Measurements from ENCODE around the gene MTMR4. TPM values are rescaled to one million over a fixed set of nuclear protein-coding genes. Genes with fewer than 3 reads are reported as not detected.

Gene MTMR4
- polyA plus RNA-seq, 1 of the 3 experiments (the other 2 are of a cell fraction): 23.3 TPM

GRCh38 chr17:58492238-58493121 lies 22.0 kb downstream of the MTMR4 start:
- peaks cover 66 to 90% of the 10 kb centered on the region in 2 experiments for H3K36me3 ChIP-seq (replicated peaks in 1 of 2; ENCODE audit: control insufficient read depth in 1 of 2, insufficient read depth in 2 of 2, low read length in 1 of 2)
- H3K9me3 ChIP-seq: no peaks in the 10 kb centered on the region
- no peaks in the 10 kb centered on the region for H4K20me1 ChIP-seq (ENCODE audit: insufficient read depth)
- no peaks in the 10 kb centered on the region for H3K9me2 ChIP-seq
- DNase-seq: no peak
- POLR2A ChIA-PET: no interaction called here
- no peaks in the 10 kb centered on the region for H3F3A ChIP-seq (replicated peaks; ENCODE audit: insufficient read depth)
- no peak overlapping the region for H3K4me3 ChIP-seq (ENCODE audit: low read depth in 2 of 2, low read length in 1 of 2)
- no peaks in the 10 kb centered on the region for H3K4me1 ChIP-seq (ENCODE audit: control insufficient read depth in 1 of 2, insufficient read depth in 2 of 2, low read depth in 1 of 2, low read length in 1 of 2)
- WGBS (ENCODE audit: low lambda C conversion rate): 96% methylated on average over 11 of the region's 11 CpGs
- H3K4me2 ChIP-seq: no peak overlapping the region
- no peak overlapping the region for H3K27ac ChIP-seq (ENCODE audit: low read depth in 2 of 2, low read length in 1 of 2)
- H3K27me3 ChIP-seq (ENCODE audit: insufficient read depth): no peaks in the 10 kb centered on the region
- CTCF ChIA-PET: no interaction called here
- TF ChIP-seq CTCF (IDR thresholded peaks at IDR 0.05): no peak
- TF ChIP-seq GABPA (IDR thresholded peaks at IDR 0.05; ENCODE audit: low read depth): no peak
- no peak for TF ChIP-seq MEF2A (IDR thresholded peaks at IDR 0.05; ENCODE audit: borderline replicate concordance, low read depth)
- TF ChIP-seq TEAD4 (IDR thresholded peaks at IDR 0.05; ENCODE audit: borderline replicate concordance, insufficient read depth): no peak
- no peak for TF ChIP-seq FOSL2 (IDR thresholded peaks at IDR 0.05; ENCODE audit: borderline replicate concordance, low read depth)
- no peak for TF ChIP-seq USF1 (IDR thresholded peaks at IDR 0.05; ENCODE audit: borderline replicate concordance, low read depth)
- TF ChIP-seq NFIC (IDR thresholded peaks at IDR 0.05; ENCODE audit: borderline replicate concordance): no peak
- no peak overlapping the region for H2AFZ ChIP-seq (ENCODE audit: low read depth)
- no peaks in the 10 kb centered on the region for H3K79me2 ChIP-seq (ENCODE audit: insufficient read depth)
- H3K9ac ChIP-seq: no peak overlapping the region

DNA sequence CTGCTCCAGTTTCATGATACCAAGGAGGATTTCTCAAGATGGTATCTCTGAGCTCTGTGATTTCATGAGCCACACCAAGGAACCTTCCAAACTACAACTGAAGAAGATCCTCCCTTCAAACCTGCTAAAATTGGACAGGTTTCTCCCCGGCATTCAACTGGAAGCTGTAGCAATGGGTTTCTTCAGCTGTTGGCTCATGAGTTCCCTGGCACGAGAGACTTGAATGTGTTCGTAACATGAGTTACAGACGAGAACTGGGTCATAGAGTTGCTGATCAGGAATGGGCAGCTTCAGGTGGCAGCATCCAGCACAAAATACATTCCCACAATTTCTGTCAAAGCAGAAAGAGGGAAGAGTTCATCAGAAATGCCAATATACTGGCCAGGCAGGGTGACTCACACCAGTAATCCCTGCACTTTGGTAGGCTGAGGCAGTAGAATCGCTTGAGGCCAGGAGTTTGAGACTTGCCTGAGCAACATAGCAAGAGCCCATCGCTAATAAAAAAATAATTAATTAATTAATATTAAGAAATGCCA lies 22.9 kb downstream of the MTMR4 start:
- WGBS (ENCODE audit: low lambda C conversion rate): 96% methylated on average over 6 of the region's 6 CpGs
- no peaks in the 10 kb centered on the region for H3K9me2 ChIP-seq

More for the DNA sequence above, 22.9 kb downstream of the MTMR4 start:
- Histone ChIP-seq H2AFZ (ENCODE audit: low read depth) (no peak overlapping the region), H3K4me2 (no peak overlapping the region), H3K9ac (no peak overlapping the region), H3F3A (replicated peaks; ENCODE audit: insufficient read depth) (no peaks in the 10 kb centered on the region), H4K20me1 (ENCODE audit: insufficient read depth) (no peaks in the 10 kb centered on the region), H3K27ac (ENCODE audit: low read depth in 2 of 2, low read length in 1 of 2) (no peak overlapping the region), H3K79me2 (ENCODE audit: insufficient read depth) (no peaks in the 10 kb centered on the region), H3K27me3 (ENCODE audit: insufficient read depth) (no peaks in the 10 kb centered on the region), H3K9me3 (no peaks in the 10 kb centered on the region), H3K4me1 (ENCODE audit: control insufficient read depth in 1 of 2, insufficient read depth in 2 of 2, low read depth in 1 of 2, low read length in 1 of 2) (no peaks in the 10 kb centered on the region), H3K36me3 (replicated peaks in 1 of 2; ENCODE audit: control insufficient read depth in 1 of 2, insufficient read depth in 2 of 2, low read length in 1 of 2) (peaks cover 60 to 83% of the 10 kb centered on the region in 2 experiments), H3K4me3 (ENCODE audit: low read depth in 2 of 2, low read length in 1 of 2) (no peak overlapping the region)
- CTCF ChIA-PET: interaction anchor here (1.4 kb wide), 1 partner anchor 10 kb away, joined by 7 read pairs; no protein-coding TSS in a partner anchor
- POLR2A ChIA-PET: no interaction called here
- TF ChIP-seq IRF3 (IDR thresholded peaks at IDR 0.05; ENCODE audit: low read depth, low read length): no peak
- TF ChIP-seq, protein P1, sequence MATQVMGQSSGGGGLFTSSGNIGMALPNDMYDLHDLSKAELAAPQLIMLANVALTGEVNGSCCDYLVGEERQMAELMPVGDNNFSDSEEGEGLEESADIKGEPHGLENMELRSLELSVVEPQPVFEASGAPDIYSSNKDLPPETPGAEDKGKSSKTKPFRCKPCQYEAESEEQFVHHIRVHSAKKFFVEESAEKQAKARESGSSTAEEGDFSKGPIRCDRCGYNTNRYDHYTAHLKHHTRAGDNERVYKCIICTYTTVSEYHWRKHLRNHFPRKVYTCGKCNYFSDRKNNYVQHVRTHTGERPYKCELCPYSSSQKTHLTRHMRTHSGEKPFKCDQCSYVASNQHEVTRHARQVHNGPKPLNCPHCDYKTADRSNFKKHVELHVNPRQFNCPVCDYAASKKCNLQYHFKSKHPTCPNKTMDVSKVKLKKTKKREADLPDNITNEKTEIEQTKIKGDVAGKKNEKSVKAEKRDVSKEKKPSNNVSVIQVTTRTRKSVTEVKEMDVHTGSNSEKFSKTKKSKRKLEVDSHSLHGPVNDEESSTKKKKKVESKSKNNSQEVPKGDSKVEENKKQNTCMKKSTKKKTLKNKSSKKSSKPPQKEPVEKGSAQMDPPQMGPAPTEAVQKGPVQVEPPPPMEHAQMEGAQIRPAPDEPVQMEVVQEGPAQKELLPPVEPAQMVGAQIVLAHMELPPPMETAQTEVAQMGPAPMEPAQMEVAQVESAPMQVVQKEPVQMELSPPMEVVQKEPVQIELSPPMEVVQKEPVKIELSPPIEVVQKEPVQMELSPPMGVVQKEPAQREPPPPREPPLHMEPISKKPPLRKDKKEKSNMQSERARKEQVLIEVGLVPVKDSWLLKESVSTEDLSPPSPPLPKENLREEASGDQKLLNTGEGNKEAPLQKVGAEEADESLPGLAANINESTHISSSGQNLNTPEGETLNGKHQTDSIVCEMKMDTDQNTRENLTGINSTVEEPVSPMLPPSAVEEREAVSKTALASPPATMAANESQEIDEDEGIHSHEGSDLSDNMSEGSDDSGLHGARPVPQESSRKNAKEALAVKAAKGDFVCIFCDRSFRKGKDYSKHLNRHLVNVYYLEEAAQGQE (IDR thresholded peaks at IDR 0.05; ENCODE audit: low read depth, low read length): no peak
- no peak for TF ChIP-seq FOSL2 (IDR thresholded peaks at IDR 0.05; ENCODE audit: borderline replicate concordance, low read depth)
- no peak for TF ChIP-seq MXI1 (IDR thresholded peaks at IDR 0.05; ENCODE audit: low read depth, low read length)
- TF ChIP-seq RFX5 (IDR thresholded peaks at IDR 0.05; ENCODE audit: low read length): no peak
- no peak for TF ChIP-seq NFIC (IDR thresholded peaks at IDR 0.05; ENCODE audit: borderline replicate concordance)
- no peak for TF ChIP-seq MEF2A (IDR thresholded peaks at IDR 0.05; ENCODE audit: borderline replicate concordance, low read depth)
- no peak for TF ChIP-seq YY1 (IDR thresholded peaks at IDR 0.05; ENCODE audit: low read depth)
- TF ChIP-seq, protein P2, sequence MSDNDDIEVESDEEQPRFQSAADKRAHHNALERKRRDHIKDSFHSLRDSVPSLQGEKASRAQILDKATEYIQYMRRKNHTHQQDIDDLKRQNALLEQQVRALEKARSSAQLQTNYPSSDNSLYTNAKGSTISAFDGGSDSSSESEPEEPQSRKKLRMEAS (IDR thresholded peaks at IDR 0.05; ENCODE audit: low read depth): no peak
- no peak for TF ChIP-seq EZH2phosphoT487 (IDR thresholded peaks at IDR 0.05; ENCODE audit: borderline replicate concordance, low read depth)
- TF ChIP-seq, protein P3, sequence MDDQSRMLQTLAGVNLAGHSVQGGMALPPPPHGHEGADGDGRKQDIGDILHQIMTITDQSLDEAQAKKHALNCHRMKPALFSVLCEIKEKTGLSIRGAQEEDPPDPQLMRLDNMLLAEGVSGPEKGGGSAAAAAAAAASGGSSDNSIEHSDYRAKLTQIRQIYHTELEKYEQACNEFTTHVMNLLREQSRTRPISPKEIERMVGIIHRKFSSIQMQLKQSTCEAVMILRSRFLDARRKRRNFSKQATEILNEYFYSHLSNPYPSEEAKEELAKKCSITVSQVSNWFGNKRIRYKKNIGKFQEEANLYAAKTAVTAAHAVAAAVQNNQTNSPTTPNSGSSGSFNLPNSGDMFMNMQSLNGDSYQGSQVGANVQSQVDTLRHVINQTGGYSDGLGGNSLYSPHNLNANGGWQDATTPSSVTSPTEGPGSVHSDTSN (IDR thresholded peaks at IDR 0.05): no peak
- no peak for TF ChIP-seq RCOR1 (IDR thresholded peaks at IDR 0.05; ENCODE audit: low read length)
- DNase-seq: no peak
